NB4 (cell line): ENCODE results near the gene DNAJC24.

Source experiments
- CTCF ChIP-seq: IDR thresholded peaks from one replicate; pipeline ENCODE4 v1.5.1; 2012; ENCODE audit warnings: low read depth, low read length
- MYC ChIP-seq: IDR thresholded peaks from 2 replicates; pipeline ENCODE4 v1.6.1; 2011; ENCODE audit warnings: low read depth, low read length

- TF ChIP-seq CTCF (no peak), MYC (no peak)
These were observed 6.2 kb downstream of the DNAJC24 start for GRCh38 chr11:31375879-31376278.
